MCF 10A (cell line): ENCODE data around the gene CEP120. TPM values are rescaled to one million over a fixed set of nuclear protein-coding genes. Genes with fewer than 3 reads are reported as not detected.

Source experiments
- BruUV-seq: library from RNA; stranded (reverse); fragments of 400-500 nt; replicated peaks from 2 replicates; lab custom pipeline; 2021; lab: Mats Ljungman, UMichigan
- CTCF ChIA-PET: fragments of 300-600 bp; sonication (Branson Sonifier 250); formaldehyde crosslinking; extraction: SDS; loops from one replicate; lab custom pipeline; 2021; ENCODE audit warnings: antibody characterized with exemption, inconsistent platforms; lab: Yijun Ruan, JAX
- POLR2A ChIA-PET: fragments of 300-600, 350-650 bp; sonication (Branson Sonifier 250); formaldehyde crosslinking; extraction: SDS; loops from one replicate; lab custom pipeline; 2020; ENCODE audit warnings: antibody characterized with exemption, inconsistent platforms; lab: Yijun Ruan, JAX
- DNase-seq: peaks from one replicate; pipeline ENCODE4 v3.0.0-alpha.2; 2018; ENCODE audit not compliant: unreplicated experiment
- H3K27ac Mint-ChIP-seq: one replicate; pipeline ENCODE4 v1.8.0; 2022; ENCODE audit warnings: mild to moderate bottlenecking, low read depth, mixed read lengths; ENCODE audit not compliant: unreplicated experiment
- H3K27me3 Mint-ChIP-seq: one replicate; pipeline ENCODE4 v1.8.0; 2022; ENCODE audit warnings: mixed read lengths; ENCODE audit not compliant: insufficient read depth, unreplicated experiment
- H3K36me3 Mint-ChIP-seq: one replicate; pipeline ENCODE4 v1.8.0; 2022; ENCODE audit warnings: mild to moderate bottlenecking, moderate library complexity, mixed read lengths; ENCODE audit not compliant: insufficient read depth, unreplicated experiment
- H3K4me1 Mint-ChIP-seq: one replicate; pipeline ENCODE4 v1.8.0; 2022; ENCODE audit warnings: mixed read lengths; ENCODE audit not compliant: insufficient read depth, unreplicated experiment
- H3K4me3 Mint-ChIP-seq: one replicate; pipeline ENCODE4 v1.8.0; 2022; ENCODE audit warnings: mild to moderate bottlenecking, moderate library complexity, mixed read lengths; ENCODE audit not compliant: unreplicated experiment
- H3K9me3 Mint-ChIP-seq: one replicate; pipeline ENCODE4 v1.8.0; 2022; ENCODE audit warnings: mixed read lengths; ENCODE audit not compliant: unreplicated experiment
- CTCF ChIP-seq: fragments of 200-600 bp; IDR thresholded peaks from one replicate; pipeline ENCODE4 v1.8.0; 2022; ENCODE audit warnings: antibody characterized with exemption, mild to moderate bottlenecking; ENCODE audit not compliant: unreplicated experiment
- intact Hi-C: fragments of 100-400 bp; cut with micrococcal nuclease; formaldehyde crosslinking; loops from 2 replicates; pipeline ENCODE4 v1.14.1; 2022
- total RNA-seq: library from RNA; stranded (reverse); gene quantifications from 2 replicates; pipeline ENCODE4 v1.2.3, GENCODE V29; 2022

The CEP120 gene
- total RNA-seq, 1 experiment from 2014 or later, result 54.5 TPM

GRCh38 chr5:123359454-123360200, 63.6 kb downstream of the CEP120 start:
- H3K27ac Mint-ChIP-seq, result no peak overlapping the region
- BruUV-seq, result no TSS peak
- intact Hi-C loops, result loop anchor here (10.0 kb wide), 1 partner anchor 655 kb away; no protein-coding TSS in a partner anchor
- no peak overlapping the region for H3K4me3 Mint-ChIP-seq
- no peak for TF ChIP-seq CTCF
- CTCF ChIA-PET, result interaction anchor here (0.7 kb wide), 1 partner anchor 590 kb away, joined by 4 read pairs; no protein-coding TSS in a partner anchor
- H3K36me3 Mint-ChIP-seq, result peaks cover 44% of the 10 kb centered on the region
- POLR2A ChIA-PET, result interaction anchor here (0.6 kb wide), 1 partner anchor 298 kb away, joined by 4 read pairs; no protein-coding TSS in a partner anchor
- DNase-seq, result no peak
- H3K27me3 Mint-ChIP-seq, result no peaks in the 10 kb centered on the region
- H3K4me1 Mint-ChIP-seq, result no peaks in the 10 kb centered on the region
- H3K9me3 Mint-ChIP-seq, result peaks cover 16% of the 10 kb centered on the region

GRCh38 chr5:123358751-123359150, 64.5 kb downstream of the CEP120 start:
- no peaks in the 10 kb centered on the region for H3K27me3 Mint-ChIP-seq
- ChIA-PET CTCF (interaction anchor here (0.6 to 1.0 kb wide), 3 partner anchors 13 to 761 kb away, joined by 3 to 4 read pairs (median 4); no protein-coding TSS in a partner anchor), POLR2A (no interaction called here)
- TF ChIP-seq CTCF, result no peak
- intact Hi-C loops, result no loop called here
- no peak overlapping the region for H3K27ac Mint-ChIP-seq
- H3K36me3 Mint-ChIP-seq, result peaks cover 44% of the 10 kb centered on the region
- no peak overlapping the region for H3K4me3 Mint-ChIP-seq
- no TSS peak for BruUV-seq
- no peak for DNase-seq
- H3K9me3 Mint-ChIP-seq, result peaks cover 16% of the 10 kb centered on the region
- no peaks in the 10 kb centered on the region for H3K4me1 Mint-ChIP-seq

- ChIA-PET CTCF (interaction anchor here (0.6 to 1.0 kb wide), 3 partner anchors 14 to 760 kb away, joined by 3 to 4 read pairs (median 4); no protein-coding TSS in a partner anchor), POLR2A (no interaction called here)
- H3K27me3 Mint-ChIP-seq, result no peaks in the 10 kb centered on the region
- intact Hi-C loops, result no loop called here
- H3K4me1 Mint-ChIP-seq, result no peaks in the 10 kb centered on the region
- no peak overlapping the region for H3K27ac Mint-ChIP-seq
- BruUV-seq, result no TSS peak
- H3K36me3 Mint-ChIP-seq, result peaks cover 44% of the 10 kb centered on the region
- H3K9me3 Mint-ChIP-seq, result peaks cover 16% of the 10 kb centered on the region
- H3K4me3 Mint-ChIP-seq, result no peak overlapping the region
- no peak for DNase-seq
- no peak for TF ChIP-seq CTCF
Measured at GRCh38 chr5:123358304-123358703, 64.9 kb downstream of the CEP120 start.

GRCh38 chr5:123351820-123352219, 71.4 kb downstream of the CEP120 start:
- H3K9me3 Mint-ChIP-seq, result peaks cover 8% of the 10 kb centered on the region
- ChIA-PET CTCF (interaction anchor here (1.2 kb wide), 1 partner anchor 836 kb away, joined by 3 read pairs; no protein-coding TSS in a partner anchor), POLR2A (no interaction called here)
- no peaks in the 10 kb centered on the region for H3K4me1 Mint-ChIP-seq
- intact Hi-C loops, result no loop called here
- no TSS peak for BruUV-seq
- no peak for DNase-seq
- no peak for TF ChIP-seq CTCF
- peaks cover 22% of the 10 kb centered on the region for H3K36me3 Mint-ChIP-seq
- H3K27ac Mint-ChIP-seq, result no peak overlapping the region
- H3K4me3 Mint-ChIP-seq, result no peak overlapping the region
- no peaks in the 10 kb centered on the region for H3K27me3 Mint-ChIP-seq
